Stomach (tissue), 9 donors: ENCODE data around the gene LPAR5. TPM values are rescaled to one million over a fixed set of nuclear protein-coding genes. Genes with fewer than 3 reads are reported as not detected.

Experiments
- DNase-seq, 2 donors: peaks; one replicate each; pipeline versions ENCODE4 v3.0.0 to v3.0.0-alpha.2; 2013 to 2019
- H3K27ac ChIP-seq, 5 donors: fragments of 200-600 bp in 4 of 5; sonication (generic) in 4 of 5; one replicate each; pipeline ENCODE4 v1.5.1; 2013 to 2019; ENCODE audit warnings: mild to moderate bottlenecking in 1 of 5, moderate library complexity in 1 of 5
- H3K27me3 ChIP-seq, 3 donors: fragments of 200-600 bp; sonication (generic); one replicate each; pipeline ENCODE4 v1.5.1; 2017 to 2019; ENCODE audit warnings: mixed run types in 1 of 3
- H3K36me3 ChIP-seq, 4 donors: fragments of 200-600 bp; sonication (generic); 1 replicate in 3 of 4; 2 replicates in 1 of 4; pipeline ENCODE4 v1.5.1; 2016 to 2019
- H3K4me1 ChIP-seq, 4 donors: fragments of 200-600 bp; sonication (generic); one replicate each; pipeline ENCODE4 v1.5.1; 2016 to 2019
- H3K4me3 ChIP-seq, 4 donors: fragments of 200-600 bp; sonication (generic) in 3 of 4; one replicate each; pipeline ENCODE4 v1.5.1; 2016 to 2019; ENCODE audit warnings: mild to moderate bottlenecking in 1 of 4
- H3K9me3 ChIP-seq, 4 donors: fragments of 200-600 bp; sonication (generic); one replicate each; pipeline ENCODE4 v1.5.1; 2016 to 2019
- EP300 ChIP-seq: sonication (generic); formaldehyde crosslinking; IDR thresholded peaks from one replicate; pipeline ENCODE4 v1.6.1; 2017; ENCODE audit warnings: antibody characterized with exemption
- POLR2A ChIP-seq, 4 donors: fragments of 450-650 bp; IDR thresholded peaks; one replicate each; pipeline ENCODE4 v1.6.1; 2016; ENCODE audit warnings: antibody characterized with exemption in 4 of 4, control low read depth in 2 of 4, mild to moderate bottlenecking in 1 of 4, moderate library complexity in 1 of 4
- POLR2AphosphoS5 ChIP-seq, 3 donors: sonication (generic); formaldehyde crosslinking; IDR thresholded peaks; one replicate each; pipeline ENCODE4 v1.6.1; 2016; ENCODE audit warnings: antibody characterized with exemption in 3 of 3
- WGBS, 5 donors: extraction: QIAGEN DNeasy Blood & Tissue Kit in 3 of 5; methylation state at CpG; one replicate each; pipeline versions ENCODE4 v1.1.5 to v1.1.7; 2013 to 2018; 5-methylcytosine and 5-hydroxymethylcytosine counted together
- intact Hi-C: fragments of 100-400 bp; cut with DNase I; formaldehyde crosslinking; loops from one replicate; pipeline ENCODE4 v1.15.1; 2023; ENCODE audit warnings: low total_unique reads
- polyA plus RNA-seq, 3 donors: library from polyadenylated mRNA; stranded (reverse); fragments of 200-250 nt; gene quantifications; one replicate each; pipeline ENCODE4 v1.2.3, GENCODE V29; 2013
- total RNA-seq, 5 donors: library from RNA; depleted of rRNA; stranded (reverse); fragments of >200 nt; gene quantifications; one replicate each; pipeline versions ENCODE4 v1.1.0 to v1.2.3, GENCODE V29; 2014 to 2016
- TF ChIP-seq, protein P1 (sequence below), 7 experiments: fragments of 450-650 bp in 4 of 7; fragments of 200-600 bp in 3 of 7; sonication (generic) in 3 of 7; IDR thresholded peaks; one replicate each; pipeline ENCODE4 v1.5.1; 2016 to 2019; ENCODE audit warnings: antibody characterized with exemption in 7 of 7, control low read depth in 2 of 7, mild to moderate bottlenecking in 1 of 7
- donor health status: healthy with polysubstance abuse.
- donor health status: Bipolar disorder and iron deficiency.
- donor health status: healthy.

LPAR5 gene
- total and polyA plus RNA-seq, 8 donors, result 1.3 to 33.0 (median 4.5) TPM

DNA sequence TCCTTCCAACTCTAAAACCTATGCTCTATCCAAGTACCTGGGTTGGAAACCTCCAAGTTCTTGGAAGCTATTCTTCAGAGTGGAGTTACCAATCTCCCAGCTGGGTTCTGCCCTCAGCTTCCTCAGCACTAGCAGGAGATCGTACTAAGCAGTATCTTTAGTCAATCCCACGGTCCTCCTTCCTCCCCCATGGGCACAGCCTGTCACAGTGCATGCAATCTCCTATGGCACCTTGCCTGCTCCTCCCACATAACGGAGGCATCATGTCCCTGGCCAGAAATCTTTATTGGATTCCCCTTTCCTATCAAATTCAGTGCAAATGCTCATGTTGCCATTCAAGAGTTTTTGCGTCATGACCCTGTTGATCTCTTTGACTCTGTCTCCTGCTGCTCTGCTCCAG, 5.4 kb upstream of the LPAR5 start:
- Histone ChIP-seq H3K27ac (no peak overlapping the region), H3K4me1 (peaks cover 0 to 16% (median 0%) of the 10 kb centered on the region in 4 donors), H3K9me3 (no peaks in the 10 kb centered on the region), H3K36me3 (no peaks in the 10 kb centered on the region), H3K27me3 (peaks cover 0 to 6% (median 0%) of the 10 kb centered on the region in 3 donors), H3K4me3 (no peak overlapping the region)
- intact Hi-C loops, result no loop called here
- WGBS, 5 donors, result 51 to 76% (median 68%) methylated on average over 4 of the region's 4 CpGs
- no peak for DNase-seq
- TF ChIP-seq, protein P1, sequence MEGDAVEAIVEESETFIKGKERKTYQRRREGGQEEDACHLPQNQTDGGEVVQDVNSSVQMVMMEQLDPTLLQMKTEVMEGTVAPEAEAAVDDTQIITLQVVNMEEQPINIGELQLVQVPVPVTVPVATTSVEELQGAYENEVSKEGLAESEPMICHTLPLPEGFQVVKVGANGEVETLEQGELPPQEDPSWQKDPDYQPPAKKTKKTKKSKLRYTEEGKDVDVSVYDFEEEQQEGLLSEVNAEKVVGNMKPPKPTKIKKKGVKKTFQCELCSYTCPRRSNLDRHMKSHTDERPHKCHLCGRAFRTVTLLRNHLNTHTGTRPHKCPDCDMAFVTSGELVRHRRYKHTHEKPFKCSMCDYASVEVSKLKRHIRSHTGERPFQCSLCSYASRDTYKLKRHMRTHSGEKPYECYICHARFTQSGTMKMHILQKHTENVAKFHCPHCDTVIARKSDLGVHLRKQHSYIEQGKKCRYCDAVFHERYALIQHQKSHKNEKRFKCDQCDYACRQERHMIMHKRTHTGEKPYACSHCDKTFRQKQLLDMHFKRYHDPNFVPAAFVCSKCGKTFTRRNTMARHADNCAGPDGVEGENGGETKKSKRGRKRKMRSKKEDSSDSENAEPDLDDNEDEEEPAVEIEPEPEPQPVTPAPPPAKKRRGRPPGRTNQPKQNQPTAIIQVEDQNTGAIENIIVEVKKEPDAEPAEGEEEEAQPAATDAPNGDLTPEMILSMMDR (IDR thresholded peaks at IDR 0.05), result no peak
- no peak for TF ChIP-seq POLR2A (IDR thresholded peaks at IDR 0.05)
- no peak for TF ChIP-seq POLR2AphosphoS5 (IDR thresholded peaks at IDR 0.05)
- no peak for TF ChIP-seq EP300

DNA sequence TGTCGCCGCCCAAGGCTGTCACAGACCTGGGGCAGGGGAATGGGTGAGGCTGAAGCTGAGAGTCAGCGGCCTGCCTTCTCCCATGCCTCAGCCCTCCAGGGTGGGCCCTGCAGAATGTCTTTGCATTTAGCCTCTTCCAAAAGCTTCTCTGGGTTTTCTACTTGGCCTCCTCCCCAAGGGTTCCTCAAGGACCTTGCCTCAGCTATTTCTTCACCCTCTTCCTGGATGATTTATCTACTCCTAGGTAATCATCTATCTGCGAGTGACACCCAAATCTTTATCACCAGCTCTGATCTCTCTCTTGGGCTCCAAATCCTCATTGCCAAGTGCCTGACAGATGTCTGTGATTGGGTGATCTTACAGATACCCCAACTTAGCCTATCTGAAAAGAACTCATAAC, 4.7 kb upstream of the LPAR5 start:
- TF ChIP-seq POLR2AphosphoS5 (IDR thresholded peaks at IDR 0.05), result no peak
- TF ChIP-seq EP300, result no peak
- TF ChIP-seq, protein P1 (IDR thresholded peaks at IDR 0.05), result no peak
- TF ChIP-seq POLR2A (IDR thresholded peaks at IDR 0.05), result no peak
- peaks cover 0 to 6% (median 0%) of the 10 kb centered on the region in 3 donors for H3K27me3 ChIP-seq
- no peak overlapping the region for H3K27ac ChIP-seq
- H3K4me3 ChIP-seq, result no peak overlapping the region
- intact Hi-C loops, result no loop called here
- H3K9me3 ChIP-seq, result no peaks in the 10 kb centered on the region
- H3K4me1 ChIP-seq, result peaks cover 0 to 22% (median 3%) of the 10 kb centered on the region in 4 donors
- DNase-seq, result no peak
- 76 to 92% (median 86%) methylated on average over 4 of the region's 4 CpGs for WGBS, 5 donors
- no peaks in the 10 kb centered on the region for H3K36me3 ChIP-seq

DNA sequence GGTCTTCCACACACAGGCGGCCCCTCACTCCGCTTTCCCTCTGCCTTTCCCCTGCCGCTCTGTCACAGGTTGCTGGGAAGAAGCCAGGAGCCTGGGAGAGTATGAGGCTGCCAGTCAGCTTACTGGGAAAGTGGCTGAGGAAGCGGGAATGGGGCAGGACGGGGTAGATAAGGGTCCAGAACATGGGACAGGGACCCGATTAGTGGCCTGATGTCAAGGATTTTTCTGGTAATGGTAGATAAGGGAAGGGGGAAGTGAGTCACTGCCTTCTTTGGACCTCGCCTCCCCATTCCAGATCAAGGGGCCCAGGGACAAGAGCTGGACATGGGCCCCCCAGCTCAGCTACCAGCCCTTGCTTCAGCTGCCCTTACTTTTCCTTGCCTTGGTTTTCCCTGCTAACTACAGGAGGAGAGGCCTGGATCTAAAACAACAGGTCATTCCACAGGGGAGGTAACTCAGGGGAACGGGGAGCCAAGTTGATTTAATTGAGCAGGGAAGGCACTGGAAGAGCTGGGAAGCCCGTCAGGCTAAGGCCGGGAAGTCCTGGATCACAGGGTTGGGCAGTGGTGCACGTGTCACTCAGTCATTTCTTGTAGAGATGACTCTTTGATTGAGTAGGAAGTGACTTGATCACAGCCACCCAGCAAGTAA, 3.5 kb upstream of the LPAR5 start:
- 58 to 81% (median 79%) methylated on average over 10 to 11 of the region's 11 CpGs for WGBS, 5 donors
- no peak for DNase-seq

DNA sequence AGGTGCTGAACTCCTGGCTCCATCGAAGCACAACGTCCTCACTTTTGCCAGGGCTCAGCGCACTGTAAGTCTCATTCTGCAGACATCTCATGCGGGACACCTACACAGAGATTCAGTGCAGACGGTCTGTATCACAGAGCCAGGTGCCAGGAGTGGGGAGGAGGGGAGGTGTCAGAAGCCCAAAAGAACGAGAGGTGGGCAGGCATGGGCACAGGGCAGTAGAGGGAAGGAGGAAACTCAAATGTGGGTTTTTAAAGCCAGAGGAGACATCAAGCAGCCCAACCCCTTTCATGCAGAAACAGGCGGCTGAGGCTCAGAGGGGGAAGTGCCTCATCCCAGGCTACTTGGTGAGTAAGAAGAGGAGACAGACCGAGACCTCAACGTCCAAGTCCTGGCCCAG, 2.5 kb upstream of the LPAR5 start:
- no peaks in the 10 kb centered on the region for H3K36me3 ChIP-seq
- WGBS, 5 donors, result 72 to 88% (median 86%) methylated on average over 9 of the region's 9 CpGs
- H3K4me3 ChIP-seq, result no peak overlapping the region
- peak overlapping the region in 1 of 5 donors; percentile 27 for H3K27ac ChIP-seq
- no peaks in the 10 kb centered on the region for H3K9me3 ChIP-seq
- TF ChIP-seq, protein P1 (IDR thresholded peaks at IDR 0.05), result no peak
- TF ChIP-seq POLR2A (IDR thresholded peaks at IDR 0.05) (no peak), EP300 (no peak), POLR2AphosphoS5 (IDR thresholded peaks at IDR 0.05) (no peak)
- peaks cover 0 to 6% (median 0%) of the 10 kb centered on the region in 3 donors for H3K27me3 ChIP-seq
- no peak for DNase-seq
- peaks cover 0 to 34% (median 4%) of the 10 kb centered on the region in 4 donors for H3K4me1 ChIP-seq
- intact Hi-C loops, result no loop called here

More for the DNA sequence above, 3.5 kb upstream of the LPAR5 start:
- H3K27ac ChIP-seq, result peak overlapping the region in 1 of 5 donors; percentile 27
- no peaks in the 10 kb centered on the region for H3K9me3 ChIP-seq
- no peak overlapping the region for H3K4me3 ChIP-seq
- TF ChIP-seq, protein P1 (IDR thresholded peaks at IDR 0.05), result no peak
- TF ChIP-seq EP300 (no peak), POLR2AphosphoS5 (IDR thresholded peaks at IDR 0.05) (no peak), POLR2A (IDR thresholded peaks at IDR 0.05) (no peak)
- H3K36me3 ChIP-seq, result no peaks in the 10 kb centered on the region
- peaks cover 0 to 27% (median 4%) of the 10 kb centered on the region in 4 donors for H3K4me1 ChIP-seq
- intact Hi-C loops, result no loop called here
- H3K27me3 ChIP-seq, result peaks cover 0 to 6% (median 0%) of the 10 kb centered on the region in 3 donors
